Measurements from ENCODE around the gene FGGY.

The FGGY gene

DNA sequence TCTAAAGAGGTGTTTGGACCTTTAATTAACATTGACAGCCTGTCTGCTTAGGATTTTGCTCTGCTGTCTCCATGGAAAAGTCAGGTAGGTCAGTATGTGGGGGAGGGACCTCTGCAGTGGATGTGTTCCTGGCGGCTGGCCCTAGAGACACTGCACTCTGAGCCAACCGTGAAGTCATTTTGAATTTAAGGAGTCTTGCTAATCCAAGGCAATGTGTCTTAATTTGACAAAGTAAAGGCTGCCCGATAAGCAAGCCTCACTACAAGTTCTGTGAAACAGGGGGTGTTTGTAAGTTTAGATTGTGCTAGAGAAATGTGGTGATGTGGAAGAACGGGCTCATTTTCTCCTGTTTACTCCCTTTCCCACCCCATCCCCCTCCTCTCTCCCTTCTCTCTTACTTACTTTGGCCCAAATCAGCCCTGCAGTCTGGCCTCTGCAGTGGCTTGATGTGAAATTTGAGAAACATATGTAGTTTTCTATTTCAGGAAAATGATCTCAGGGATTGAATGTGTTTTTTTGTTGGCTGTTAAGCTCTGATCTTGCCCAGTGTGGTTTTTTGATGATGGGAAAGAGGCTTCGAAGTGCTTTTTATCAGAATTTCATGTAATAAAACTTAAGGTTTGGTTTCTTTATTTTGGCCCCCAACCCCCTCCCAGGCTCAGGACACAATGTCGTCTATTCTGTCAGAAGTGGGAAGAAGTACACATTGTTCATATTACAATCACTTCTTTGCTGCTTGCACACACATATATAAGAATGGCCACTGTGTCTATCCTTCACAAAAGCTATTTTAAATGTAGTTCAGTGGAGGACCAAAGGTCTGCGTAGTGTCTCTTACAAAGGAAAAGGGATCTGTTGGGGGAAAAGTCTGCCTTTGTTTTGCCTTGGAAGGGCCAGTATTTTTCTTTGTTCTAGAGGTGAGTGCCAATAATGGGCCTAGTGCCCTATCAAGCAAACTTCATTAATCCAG lies 96.6 kb downstream of the FGGY start:
- Histone ChIP-seq H3K9me3 (no peaks in the 10 kb centered on the region), H3K4me1 (no peaks in the 10 kb centered on the region), H3K4me3 (ENCODE audit: low read depth, low read length) (no peak overlapping the region), H3K27me3 (no peaks in the 10 kb centered on the region), H3K36me3 (no peaks in the 10 kb centered on the region)
- TF ChIP-seq, protein P1, sequence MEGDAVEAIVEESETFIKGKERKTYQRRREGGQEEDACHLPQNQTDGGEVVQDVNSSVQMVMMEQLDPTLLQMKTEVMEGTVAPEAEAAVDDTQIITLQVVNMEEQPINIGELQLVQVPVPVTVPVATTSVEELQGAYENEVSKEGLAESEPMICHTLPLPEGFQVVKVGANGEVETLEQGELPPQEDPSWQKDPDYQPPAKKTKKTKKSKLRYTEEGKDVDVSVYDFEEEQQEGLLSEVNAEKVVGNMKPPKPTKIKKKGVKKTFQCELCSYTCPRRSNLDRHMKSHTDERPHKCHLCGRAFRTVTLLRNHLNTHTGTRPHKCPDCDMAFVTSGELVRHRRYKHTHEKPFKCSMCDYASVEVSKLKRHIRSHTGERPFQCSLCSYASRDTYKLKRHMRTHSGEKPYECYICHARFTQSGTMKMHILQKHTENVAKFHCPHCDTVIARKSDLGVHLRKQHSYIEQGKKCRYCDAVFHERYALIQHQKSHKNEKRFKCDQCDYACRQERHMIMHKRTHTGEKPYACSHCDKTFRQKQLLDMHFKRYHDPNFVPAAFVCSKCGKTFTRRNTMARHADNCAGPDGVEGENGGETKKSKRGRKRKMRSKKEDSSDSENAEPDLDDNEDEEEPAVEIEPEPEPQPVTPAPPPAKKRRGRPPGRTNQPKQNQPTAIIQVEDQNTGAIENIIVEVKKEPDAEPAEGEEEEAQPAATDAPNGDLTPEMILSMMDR (IDR thresholded peaks at IDR 0.05; ENCODE audit: low read depth, low read length), result no peak
- no peak for DNase-seq

DNA sequence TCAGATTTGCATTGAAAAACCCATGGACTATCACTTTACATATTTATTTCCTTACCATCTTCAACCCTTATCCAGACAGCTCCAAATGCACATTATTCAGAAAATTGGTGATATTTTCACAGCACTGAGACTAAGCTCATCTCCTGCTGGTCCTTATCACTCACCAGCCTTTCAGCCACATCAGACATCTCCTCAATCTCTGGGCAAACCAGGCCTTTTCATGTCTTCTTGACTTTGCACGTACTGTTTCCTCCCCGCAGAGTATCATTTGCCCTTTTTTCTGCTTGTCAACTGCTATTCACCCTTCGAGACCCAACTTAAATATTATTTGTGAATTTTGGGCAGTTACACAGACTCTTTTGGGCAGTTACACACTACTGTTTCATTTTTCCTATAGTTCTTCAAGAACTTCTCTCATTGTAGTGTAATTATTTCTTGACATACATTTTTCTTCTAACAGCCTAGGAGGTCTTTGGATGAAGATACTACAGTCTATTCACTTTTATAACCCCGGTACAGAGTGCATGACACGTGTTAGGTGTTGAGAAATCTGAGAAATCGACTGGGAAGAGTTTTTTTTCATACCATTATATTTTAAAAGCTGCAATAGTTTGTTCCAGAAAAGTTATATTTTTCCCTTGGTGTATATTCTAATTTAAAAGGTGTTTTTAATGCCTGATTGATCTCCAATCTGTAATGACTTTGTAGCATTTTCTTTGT lies 98.0 kb downstream of the FGGY start:
- no peak overlapping the region for H3K4me3 ChIP-seq (ENCODE audit: low read depth, low read length)
- no peaks in the 10 kb centered on the region for H3K36me3 ChIP-seq
- no peaks in the 10 kb centered on the region for H3K4me1 ChIP-seq
- H3K9me3 ChIP-seq, result no peaks in the 10 kb centered on the region
- TF ChIP-seq, protein P1 (IDR thresholded peaks at IDR 0.05; ENCODE audit: low read depth, low read length), result no peak
- DNase-seq, result no peak
- H3K27me3 ChIP-seq, result no peaks in the 10 kb centered on the region

DNA sequence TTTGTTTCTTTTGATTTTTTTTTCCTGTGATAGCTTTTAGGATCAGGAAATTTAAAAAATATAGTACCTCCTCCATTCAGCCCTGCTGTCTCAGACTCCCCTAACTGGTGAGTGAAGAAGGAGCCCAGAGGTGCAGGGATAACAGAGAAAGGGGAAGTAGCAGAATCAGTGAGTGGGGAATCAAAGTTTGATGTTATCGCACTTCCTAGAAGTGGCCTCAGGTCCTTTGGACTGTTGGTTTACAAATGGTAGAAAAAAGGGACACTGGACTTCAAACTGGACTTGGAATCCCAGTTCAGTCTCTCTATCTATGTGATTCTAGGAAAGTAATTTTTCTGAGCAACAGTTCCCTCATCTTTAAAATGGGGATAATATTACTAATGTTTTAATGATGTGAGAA lies 99.5 kb downstream of the FGGY start:
- Histone ChIP-seq H3K9me3 (no peaks in the 10 kb centered on the region), H3K4me1 (no peaks in the 10 kb centered on the region), H3K27me3 (no peaks in the 10 kb centered on the region), H3K4me3 (ENCODE audit: low read depth, low read length) (no peak overlapping the region), H3K36me3 (no peaks in the 10 kb centered on the region)
- DNase-seq, result no peak
- TF ChIP-seq, protein P1 (IDR thresholded peaks at IDR 0.05; ENCODE audit: low read depth, low read length), result no peak

DNA sequence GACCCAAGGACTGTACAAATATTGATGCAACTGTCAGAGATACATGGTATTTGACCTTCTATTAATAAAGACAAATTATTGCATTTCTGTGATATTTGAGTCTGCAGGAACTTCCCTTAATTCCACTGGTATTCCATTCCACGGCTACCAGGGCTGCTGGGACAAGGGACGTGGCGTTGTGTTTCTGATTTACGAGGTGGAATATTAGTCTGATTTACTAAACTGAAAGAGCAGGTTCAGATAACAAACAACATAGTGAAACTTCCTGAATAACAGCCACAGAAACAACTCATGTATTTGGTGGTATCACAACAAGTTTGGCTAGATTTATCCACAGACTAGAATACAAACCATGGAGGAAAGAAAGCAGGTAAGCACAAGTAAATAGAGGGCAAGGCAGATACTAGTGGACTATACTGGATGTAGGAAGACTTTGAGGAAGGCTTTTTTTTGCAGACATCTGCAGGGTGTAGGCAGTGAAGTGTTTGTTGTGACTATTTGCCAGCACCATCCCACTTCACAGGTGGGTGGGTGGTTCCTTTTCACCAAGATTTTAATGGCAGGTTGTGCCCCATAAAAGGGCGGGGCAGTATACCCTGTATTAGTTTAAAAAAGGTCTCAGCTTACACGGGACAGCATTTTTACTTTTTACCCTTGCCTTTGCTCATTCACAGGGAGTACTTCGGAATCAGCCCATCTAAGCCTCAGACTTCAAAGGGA lies 100.4 kb downstream of the FGGY start:
- DNase-seq, result no peak
- Histone ChIP-seq H3K4me1 (no peaks in the 10 kb centered on the region), H3K36me3 (no peaks in the 10 kb centered on the region), H3K9me3 (no peaks in the 10 kb centered on the region), H3K4me3 (ENCODE audit: low read depth, low read length) (no peak overlapping the region), H3K27me3 (no peaks in the 10 kb centered on the region)
- TF ChIP-seq, protein P1 (IDR thresholded peaks at IDR 0.05; ENCODE audit: low read depth, low read length), result no peak

DNA sequence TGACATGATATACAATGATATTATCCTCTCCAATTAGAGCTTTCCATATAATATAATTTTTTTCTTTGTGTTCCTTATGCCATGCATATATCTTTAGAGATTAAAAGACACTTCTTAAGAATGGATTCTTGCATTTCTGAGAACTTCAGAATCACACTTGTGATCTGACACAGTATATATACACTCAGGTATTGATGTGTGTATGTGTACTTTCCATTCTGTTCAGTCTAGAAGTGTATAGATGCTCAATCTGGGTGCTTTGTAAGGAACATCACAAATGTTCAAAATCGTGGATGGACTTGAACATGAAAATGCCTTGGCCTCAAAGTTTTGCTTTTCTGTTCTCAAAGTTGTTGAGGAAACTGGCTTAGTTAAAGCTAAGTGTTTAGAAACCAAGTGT lies 102.7 kb downstream of the FGGY start:
- TF ChIP-seq, protein P1 (IDR thresholded peaks at IDR 0.05; ENCODE audit: low read depth, low read length), result no peak
- no peak for DNase-seq

More for the DNA sequence above, 102.7 kb downstream of the FGGY start:
- Histone ChIP-seq H3K9me3 (no peaks in the 10 kb centered on the region), H3K27me3 (no peaks in the 10 kb centered on the region), H3K36me3 (no peaks in the 10 kb centered on the region), H3K4me1 (no peaks in the 10 kb centered on the region), H3K4me3 (ENCODE audit: low read depth, low read length) (no peak overlapping the region)
